ENCODE data around the gene OR2F1. TPM values are rescaled to one million over a fixed set of nuclear protein-coding genes. Genes with fewer than 3 reads are reported as not detected.

Gene OR2F1
- total RNA-seq, 1 donor from 2014 or later = not detected

DNA sequence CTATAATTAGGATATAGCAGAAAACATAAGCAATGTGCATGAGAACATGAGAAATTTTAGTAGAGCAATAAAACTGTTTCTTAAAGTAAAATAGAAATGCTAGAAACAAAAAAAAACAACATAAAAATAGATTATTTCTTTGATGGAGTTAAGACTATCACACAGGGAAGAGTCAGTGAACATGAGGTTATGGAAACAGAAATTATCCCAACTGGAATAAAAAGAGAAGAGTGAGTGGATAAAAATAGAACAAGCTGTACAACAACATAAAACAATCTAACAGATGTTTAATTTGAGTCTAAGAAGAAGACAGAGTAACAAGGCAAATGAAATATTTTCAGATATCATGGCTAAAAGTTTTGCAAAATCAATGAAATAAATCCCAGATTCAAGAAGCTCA, 38.0 kb downstream of the OR2F1 start:
- POLR2A ChIA-PET = no interaction called here
- intact Hi-C loops (cut with micrococcal nuclease) = no loop called here
- Mint-ChIP-seq H3K27me3 (no peaks in the 10 kb centered on the region), H3K36me3 (ENCODE audit: low read depth) (no peaks in the 10 kb centered on the region), H3K4me1 (no peaks in the 10 kb centered on the region), H3K4me3 (no peak overlapping the region), H3K27ac (no peak overlapping the region), H3K9me3 (peaks cover 15% of the 10 kb centered on the region)
- CTCF ChIA-PET = no interaction called here
- TF ChIP-seq, protein P1, sequence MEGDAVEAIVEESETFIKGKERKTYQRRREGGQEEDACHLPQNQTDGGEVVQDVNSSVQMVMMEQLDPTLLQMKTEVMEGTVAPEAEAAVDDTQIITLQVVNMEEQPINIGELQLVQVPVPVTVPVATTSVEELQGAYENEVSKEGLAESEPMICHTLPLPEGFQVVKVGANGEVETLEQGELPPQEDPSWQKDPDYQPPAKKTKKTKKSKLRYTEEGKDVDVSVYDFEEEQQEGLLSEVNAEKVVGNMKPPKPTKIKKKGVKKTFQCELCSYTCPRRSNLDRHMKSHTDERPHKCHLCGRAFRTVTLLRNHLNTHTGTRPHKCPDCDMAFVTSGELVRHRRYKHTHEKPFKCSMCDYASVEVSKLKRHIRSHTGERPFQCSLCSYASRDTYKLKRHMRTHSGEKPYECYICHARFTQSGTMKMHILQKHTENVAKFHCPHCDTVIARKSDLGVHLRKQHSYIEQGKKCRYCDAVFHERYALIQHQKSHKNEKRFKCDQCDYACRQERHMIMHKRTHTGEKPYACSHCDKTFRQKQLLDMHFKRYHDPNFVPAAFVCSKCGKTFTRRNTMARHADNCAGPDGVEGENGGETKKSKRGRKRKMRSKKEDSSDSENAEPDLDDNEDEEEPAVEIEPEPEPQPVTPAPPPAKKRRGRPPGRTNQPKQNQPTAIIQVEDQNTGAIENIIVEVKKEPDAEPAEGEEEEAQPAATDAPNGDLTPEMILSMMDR (IDR thresholded peaks at IDR 0.05) = no peak
- ATAC-seq (ENCODE audit: low read depth) = no peak
- DNase-seq = no peak

DNA sequence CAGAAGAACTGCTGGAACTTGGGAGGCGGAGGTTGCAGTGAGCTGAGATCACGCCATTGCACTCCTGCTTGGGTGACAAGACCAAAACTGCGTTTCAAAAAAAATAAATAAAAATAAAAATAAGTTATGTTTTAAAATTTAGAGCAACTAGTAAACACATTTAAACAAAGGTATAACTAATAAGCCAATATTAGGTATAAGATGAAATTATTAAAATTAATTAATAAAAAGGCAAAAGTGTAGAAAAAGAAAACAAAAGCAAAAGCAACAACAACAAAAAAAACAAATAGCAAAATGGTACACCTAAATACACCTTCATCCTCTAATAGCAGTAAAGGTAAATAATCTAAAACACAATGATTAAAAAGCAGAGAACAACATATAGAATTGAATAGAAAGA, 39.3 kb downstream of the OR2F1 start:
- TF ChIP-seq, protein P1 (IDR thresholded peaks at IDR 0.05) = no peak
- Mint-ChIP-seq H3K9me3 (peaks cover 14% of the 10 kb centered on the region), H3K27me3 (no peaks in the 10 kb centered on the region), H3K4me3 (no peak overlapping the region), H3K4me1 (no peaks in the 10 kb centered on the region), H3K27ac (no peak overlapping the region), H3K36me3 (ENCODE audit: low read depth) (no peaks in the 10 kb centered on the region)
- POLR2A ChIA-PET = no interaction called here
- intact Hi-C loops (cut with micrococcal nuclease) = no loop called here
- no peak for ATAC-seq (ENCODE audit: low read depth)
- DNase-seq = no peak
- CTCF ChIA-PET = no interaction called here

DNA sequence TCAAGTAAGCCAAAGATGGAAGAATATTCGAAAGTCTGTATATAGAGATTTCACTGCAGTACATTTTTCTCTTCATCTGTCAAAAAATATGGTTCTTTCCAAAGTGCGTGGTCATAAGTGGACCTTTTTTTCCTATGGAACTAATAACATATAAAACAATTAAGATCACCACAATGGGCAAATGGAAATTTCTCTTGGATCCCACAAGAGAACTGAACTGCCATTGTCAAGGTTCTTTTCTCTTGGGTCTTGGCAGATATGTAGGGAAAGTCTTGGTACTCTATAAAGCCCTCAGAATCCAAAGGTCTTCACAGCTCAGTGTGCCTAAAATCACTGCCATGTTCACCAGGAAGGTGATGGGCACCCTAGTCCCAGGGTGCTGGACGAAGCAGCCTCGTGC, 45.4 kb downstream of the OR2F1 start, which contains the start of gene OR6B1:
Gene OR6B1, plus strand, starts transcription at position 301 of the 400 bp plus-strand sequence. CDS start 3,677 bp downstream, outside the sequence.
- TF ChIP-seq, protein P1 (IDR thresholded peaks at IDR 0.05) = no peak
- Mint-ChIP-seq H3K36me3 (ENCODE audit: low read depth) (no peaks in the 10 kb centered on the region), H3K9me3 (no peaks in the 10 kb centered on the region), H3K4me3 (no peak within 1 kb of the TSS), H3K27ac (no peak within 1 kb of the TSS), H3K27me3 (no peaks in the 10 kb centered on the region), H3K4me1 (no peaks in the 10 kb centered on the region)
- ChIA-PET CTCF (no interaction called here), POLR2A (no interaction called here)
- DNase-seq (no peak), ATAC-seq (ENCODE audit: low read depth) (no peak)
- intact Hi-C loops (cut with micrococcal nuclease) = no loop called here

DNA sequence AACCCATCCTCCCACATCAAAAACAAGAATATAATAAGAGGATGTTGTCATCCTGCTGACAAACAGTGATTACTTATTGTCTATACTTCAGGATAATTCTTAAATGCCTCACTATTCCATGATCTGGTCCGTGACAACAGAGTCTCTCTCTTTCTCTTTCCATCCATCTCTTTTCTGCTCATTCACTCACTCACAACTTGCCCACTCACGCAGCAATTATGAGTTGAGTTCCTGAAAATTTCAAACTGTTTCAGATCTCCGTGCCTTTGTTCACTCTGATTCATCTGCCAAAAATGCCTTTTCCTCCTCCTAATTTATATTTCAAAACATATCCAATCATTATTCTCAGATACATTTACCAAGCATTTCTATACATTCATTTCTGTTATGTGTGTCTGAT, 46.9 kb downstream of the OR2F1 start:
- H3K4me1 Mint-ChIP-seq = no peaks in the 10 kb centered on the region
- H3K36me3 Mint-ChIP-seq (ENCODE audit: low read depth) = no peaks in the 10 kb centered on the region
- DNase-seq = no peak
- TF ChIP-seq, protein P1 (IDR thresholded peaks at IDR 0.05) = no peak
- peaks cover 2% of the 10 kb centered on the region for H3K27me3 Mint-ChIP-seq
- no peak overlapping the region for H3K27ac Mint-ChIP-seq
- no peaks in the 10 kb centered on the region for H3K9me3 Mint-ChIP-seq
- H3K4me3 Mint-ChIP-seq = no peak overlapping the region
- CTCF ChIA-PET = no interaction called here
- ATAC-seq (ENCODE audit: low read depth) = no peak
- POLR2A ChIA-PET = no interaction called here
- intact Hi-C loops (cut with micrococcal nuclease) = no loop called here

DNA sequence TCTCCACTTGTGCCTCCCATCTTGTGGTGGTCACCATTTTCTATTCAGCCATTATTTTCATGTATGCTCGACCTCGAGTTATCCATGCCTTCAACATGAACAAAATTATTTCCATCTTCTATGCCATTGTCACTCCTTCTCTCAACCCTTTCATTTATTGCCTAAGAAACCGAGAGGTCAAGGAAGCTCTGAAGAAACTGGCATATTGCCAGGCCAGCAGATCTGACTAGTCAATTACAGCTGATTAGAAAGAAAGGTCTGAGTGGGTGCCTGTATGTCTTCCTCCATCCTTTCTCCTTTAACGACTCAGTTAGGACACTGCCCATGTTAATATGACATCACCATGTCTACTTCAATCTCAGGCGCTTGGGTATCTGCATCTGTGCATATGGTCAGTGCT, 50.1 kb downstream of the OR2F1 start:
- Mint-ChIP-seq H3K4me3 (no peak overlapping the region), H3K27ac (no peak overlapping the region), H3K27me3 (peaks cover 2% of the 10 kb centered on the region), H3K4me1 (no peaks in the 10 kb centered on the region), H3K36me3 (ENCODE audit: low read depth) (no peaks in the 10 kb centered on the region), H3K9me3 (peaks cover 7% of the 10 kb centered on the region)
- ATAC-seq (ENCODE audit: low read depth) (no peak), DNase-seq (no peak)
- ChIA-PET CTCF (no interaction called here), POLR2A (no interaction called here)
- TF ChIP-seq, protein P1 (IDR thresholded peaks at IDR 0.05) = no peak
- intact Hi-C loops (cut with micrococcal nuclease) = no loop called here

Measured in activated B cell treated with CpG ODN at 0.5 μM for 24 hours (primary cell).